ENCODE measurements around the gene MAT2B.

The MAT2B gene

GRCh38 chr5:163561339-163561738 is 55.9 kb downstream of the MAT2B start:
- no peak for DNase-seq
- peaks cover 18% of the 10 kb centered on the region for H3K4me1 Mint-ChIP-seq (ENCODE audit: low read depth)
- no peak overlapping the region for H3K4me3 Mint-ChIP-seq
- peaks cover 55% of the 10 kb centered on the region for H3K27me3 Mint-ChIP-seq
- H3K27ac Mint-ChIP-seq, result no peak overlapping the region
- H3K36me3 Mint-ChIP-seq (ENCODE audit: low read depth), result no peaks in the 10 kb centered on the region
- H3K9me3 Mint-ChIP-seq, result no peaks in the 10 kb centered on the region

GRCh38 chr5:163562071-163562470 is 56.7 kb downstream of the MAT2B start:
- Mint-ChIP-seq H3K36me3 (ENCODE audit: low read depth) (no peaks in the 10 kb centered on the region), H3K4me1 (ENCODE audit: low read depth) (peaks cover 26% of the 10 kb centered on the region), H3K27ac (no peak overlapping the region), H3K27me3 (peaks cover 58% of the 10 kb centered on the region), H3K4me3 (no peak overlapping the region), H3K9me3 (no peaks in the 10 kb centered on the region)
- DNase-seq, result no peak

- Mint-ChIP-seq H3K27ac (no peak overlapping the region), H3K4me1 (ENCODE audit: low read depth) (peaks cover 30% of the 10 kb centered on the region), H3K9me3 (no peaks in the 10 kb centered on the region), H3K4me3 (no peak overlapping the region), H3K36me3 (ENCODE audit: low read depth) (no peaks in the 10 kb centered on the region), H3K27me3 (peaks cover 64% of the 10 kb centered on the region)
- DNase-seq, result no peak
These were observed 57.7 kb downstream of the MAT2B start for GRCh38 chr5:163563112-163563511.

GRCh38 chr5:163563880-163564279 is 58.5 kb downstream of the MAT2B start:
- no peak for DNase-seq

GRCh38 chr5:163564321-163564938 is 59.0 kb downstream of the MAT2B start:
- peak; percentile 67 for DNase-seq
- Mint-ChIP-seq H3K4me1 (ENCODE audit: low read depth) (peaks cover 30% of the 10 kb centered on the region), H3K4me3 (no peak overlapping the region), H3K27me3 (peaks cover 66% of the 10 kb centered on the region), H3K9me3 (no peaks in the 10 kb centered on the region), H3K36me3 (ENCODE audit: low read depth) (no peaks in the 10 kb centered on the region), H3K27ac (no peak overlapping the region)

More at GRCh38 chr5:163563880-163564279, 58.5 kb downstream of the MAT2B start:
- peaks cover 65% of the 10 kb centered on the region for H3K27me3 Mint-ChIP-seq
- H3K36me3 Mint-ChIP-seq (ENCODE audit: low read depth), result no peaks in the 10 kb centered on the region
- peaks cover 30% of the 10 kb centered on the region for H3K4me1 Mint-ChIP-seq (ENCODE audit: low read depth)
- no peaks in the 10 kb centered on the region for H3K9me3 Mint-ChIP-seq
- H3K27ac Mint-ChIP-seq, result no peak overlapping the region
- H3K4me3 Mint-ChIP-seq, result no peak overlapping the region

GRCh38 chr5:163565492-163565891 is 60.1 kb downstream of the MAT2B start:
- peaks cover 74% of the 10 kb centered on the region for H3K27me3 Mint-ChIP-seq
- DNase-seq, result no peak
- H3K27ac Mint-ChIP-seq, result no peak overlapping the region
- H3K4me3 Mint-ChIP-seq, result peak overlapping the region; percentile 66
- H3K4me1 Mint-ChIP-seq (ENCODE audit: low read depth), result peaks cover 30% of the 10 kb centered on the region
- no peaks in the 10 kb centered on the region for H3K9me3 Mint-ChIP-seq
- H3K36me3 Mint-ChIP-seq (ENCODE audit: low read depth), result no peaks in the 10 kb centered on the region

GRCh38 chr5:163565931-163566608 is 60.7 kb downstream of the MAT2B start:
- peaks cover 30% of the 10 kb centered on the region for H3K4me1 Mint-ChIP-seq (ENCODE audit: low read depth)
- DNase-seq, result peak; percentile 47
- H3K36me3 Mint-ChIP-seq (ENCODE audit: low read depth), result no peaks in the 10 kb centered on the region
- H3K9me3 Mint-ChIP-seq, result no peaks in the 10 kb centered on the region
- H3K27me3 Mint-ChIP-seq, result peaks cover 77% of the 10 kb centered on the region
- H3K27ac Mint-ChIP-seq, result no peak overlapping the region
- peak overlapping the region; percentile 66 for H3K4me3 Mint-ChIP-seq

- Mint-ChIP-seq H3K4me3 (no peak overlapping the region), H3K36me3 (ENCODE audit: low read depth) (no peaks in the 10 kb centered on the region), H3K4me1 (ENCODE audit: low read depth) (peaks cover 30% of the 10 kb centered on the region), H3K27me3 (peaks cover 74% of the 10 kb centered on the region), H3K9me3 (no peaks in the 10 kb centered on the region), H3K27ac (no peak overlapping the region)
- DNase-seq, result no peak
These were observed 61.3 kb downstream of the MAT2B start for GRCh38 chr5:163566678-163567077.

GRCh38 chr5:163567811-163568210 is 62.4 kb downstream of the MAT2B start:
- H3K27ac Mint-ChIP-seq, result no peak overlapping the region
- H3K27me3 Mint-ChIP-seq, result peaks cover 70% of the 10 kb centered on the region
- no peaks in the 10 kb centered on the region for H3K36me3 Mint-ChIP-seq (ENCODE audit: low read depth)
- H3K4me3 Mint-ChIP-seq, result no peak overlapping the region
- peaks cover 30% of the 10 kb centered on the region for H3K4me1 Mint-ChIP-seq (ENCODE audit: low read depth)
- DNase-seq, result no peak
- H3K9me3 Mint-ChIP-seq, result no peaks in the 10 kb centered on the region

All from activated T-cell treated with anti-CD3 and anti-CD28 coated beads, Interleukin-2, amount 50 U/mL, for 24 hours (primary cell).